Measurements from ENCODE around the gene HAUS2.

- TF ChIP-seq CTCF (IDR thresholded peaks at IDR 0.05) (no peak; the same call in 1 of the 2 replicates), ZFX (IDR thresholded peaks at IDR 0.05; ENCODE audit: borderline replicate concordance) (no peak)
Observed at GRCh38 chr15:42575188-42576039, 26.8 kb downstream of the HAUS2 start, which contains the start of gene STARD9.
